CD4-positive, alpha-beta T cell treated with Interleukin-4 for 1 hour (primary cell): Measurements from ENCODE around the gene GCSAML.
"Not testable (repeated sequence)": the region's sequence is repeated elsewhere in the genome, so short reads cannot be mapped to it uniquely, and the experiment has no call there.

Source experiments
- DNase-seq, 2 donors: peaks; one replicate each; pipeline ENCODE4 v3.0.0-alpha.2; 2020 to 2022

Gene GCSAML

DNA sequence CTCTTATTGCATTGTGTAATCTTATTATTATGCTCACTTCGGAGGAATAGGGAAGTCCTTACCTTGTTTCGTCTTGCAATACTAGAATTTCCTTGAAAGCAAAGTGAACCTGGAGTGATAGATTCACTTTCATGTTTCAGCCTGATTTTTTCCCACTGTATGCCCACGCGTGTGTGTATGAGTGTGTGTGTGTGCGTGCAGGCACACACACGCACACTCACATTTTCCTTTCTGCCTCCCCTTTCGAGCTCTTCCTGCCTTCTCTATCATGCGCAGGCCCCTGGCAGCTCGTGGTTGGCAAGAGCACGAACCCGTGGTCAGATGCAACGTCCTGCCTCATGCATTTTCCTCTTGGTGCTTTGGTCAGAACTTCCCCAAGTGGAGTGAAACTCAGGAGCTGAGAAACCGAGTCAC, at the start of gene GCSAML:
GCSAML (plus strand) TSS at position 366 of the 414 bp plus-strand sequence. CDS start 58 bp downstream, outside the sequence.
- no peak for DNase-seq

DNA sequence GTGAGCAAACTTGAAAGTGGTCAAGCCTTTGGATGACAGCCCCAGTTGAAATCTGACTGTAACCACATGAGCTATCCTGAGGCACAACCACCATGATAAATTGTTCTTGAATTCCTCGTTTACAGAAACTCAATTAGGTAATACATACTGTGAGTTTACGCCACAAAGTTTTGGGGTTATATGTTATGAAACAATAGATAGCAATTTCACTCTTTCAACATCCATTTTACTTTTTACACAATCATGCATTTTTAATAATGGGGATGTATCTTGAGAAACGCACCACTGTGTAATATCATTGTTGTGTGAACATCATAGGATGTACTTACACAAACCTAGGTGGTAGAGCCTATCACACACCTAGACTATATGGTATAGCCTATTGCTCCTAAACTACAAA, 48.1 kb upstream of the GCSAML start:
- DNase-seq: no peak

DNA sequence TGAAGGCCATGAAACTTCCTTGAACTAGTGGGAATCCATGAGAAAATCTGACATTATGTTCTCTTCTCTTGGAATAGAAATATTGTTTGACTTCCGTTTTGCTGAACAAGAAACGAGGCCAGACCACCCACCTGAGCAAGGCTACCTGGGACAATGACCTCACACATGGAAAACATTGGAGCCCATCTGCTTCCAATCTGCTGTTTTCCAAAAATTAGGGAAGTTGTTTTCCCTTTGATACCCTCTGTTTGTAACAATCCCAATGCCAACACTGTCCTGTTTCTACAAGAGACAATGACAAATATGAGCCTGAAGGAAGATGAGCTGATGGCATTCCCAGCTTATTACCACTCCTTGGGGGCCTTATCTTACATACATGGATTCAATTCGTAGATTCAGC, 42.1 kb upstream of the GCSAML start:
- DNase-seq: no peak

DNA sequence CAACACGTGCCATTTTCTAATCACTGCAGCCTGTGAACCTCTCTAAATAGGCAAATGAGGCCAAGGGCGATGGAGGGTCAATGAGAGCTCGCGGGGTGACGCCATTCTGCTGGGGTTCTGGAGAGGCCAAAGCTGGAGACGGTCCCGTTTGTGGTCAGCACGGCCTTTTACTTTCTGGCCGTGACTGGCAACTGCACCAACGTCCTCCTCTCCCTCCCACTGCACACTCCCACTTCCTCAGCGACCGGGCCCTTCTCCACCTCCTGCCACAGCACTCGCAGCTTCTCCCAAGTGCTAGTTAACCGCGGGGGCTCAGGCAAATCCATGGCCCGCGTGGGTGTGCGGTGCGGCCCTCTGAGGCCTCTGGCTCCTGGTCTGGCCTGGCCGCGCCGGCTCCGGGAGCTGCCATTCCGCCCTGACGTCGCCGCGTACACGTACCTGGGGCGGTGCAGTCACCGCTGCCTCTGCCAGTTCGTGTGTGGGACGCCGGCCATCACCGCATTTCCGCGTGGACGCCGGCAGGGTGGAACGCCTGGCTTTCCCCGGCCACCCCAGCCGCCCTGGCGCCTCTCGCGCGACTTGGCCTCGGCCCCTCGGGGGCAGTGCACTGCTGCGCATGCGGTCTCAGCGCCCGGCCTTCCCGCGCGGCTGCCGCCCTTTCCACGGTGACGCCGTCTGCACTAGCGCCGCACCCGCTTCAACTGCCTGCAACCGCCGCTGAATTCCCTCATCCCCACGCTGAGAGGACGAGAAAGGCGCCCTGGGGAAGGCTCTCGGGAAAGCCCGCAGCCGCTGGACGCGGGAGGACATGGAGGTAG, 30.9 kb upstream of the GCSAML start:
- DNase-seq: peak in 1 of 2 donors; percentile 28

DNA sequence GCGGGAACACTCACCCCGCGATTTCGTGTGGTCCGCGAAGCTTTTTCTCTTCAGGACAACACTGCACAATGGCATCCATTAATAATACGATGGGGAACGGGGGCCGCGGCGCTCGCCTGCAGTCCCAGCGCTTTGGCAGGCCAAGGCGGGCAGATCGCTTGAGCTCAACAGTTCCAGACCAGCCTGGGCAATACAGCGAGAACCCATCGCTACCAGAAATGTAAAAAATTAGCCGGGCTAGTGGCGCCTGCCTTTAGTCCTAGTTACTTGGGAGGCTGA, 30.4 kb upstream of the GCSAML start:
- no peak for DNase-seq

DNA sequence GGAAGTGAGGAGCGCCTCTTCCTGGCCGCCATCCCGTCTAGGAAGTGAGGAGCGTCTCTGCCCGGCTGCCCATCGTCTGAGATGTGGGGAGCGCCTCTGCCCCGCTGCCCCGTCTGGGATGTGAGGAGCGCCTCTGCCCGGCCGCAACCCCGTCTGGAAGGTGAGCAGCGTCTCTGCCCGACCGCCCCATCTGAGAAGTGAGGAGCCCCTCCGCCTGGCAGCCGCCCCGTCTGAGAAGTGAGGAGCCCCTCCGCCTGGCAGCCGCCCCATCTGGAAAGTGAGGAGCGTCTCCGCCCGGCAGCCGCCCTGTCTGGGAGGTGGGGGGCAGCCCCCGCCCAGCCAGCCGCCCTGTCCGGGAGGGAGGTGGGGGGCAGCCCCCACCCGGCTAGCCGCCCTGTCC, 27.0 kb upstream of the GCSAML start:
- not testable (repeated sequence) for DNase-seq

DNA sequence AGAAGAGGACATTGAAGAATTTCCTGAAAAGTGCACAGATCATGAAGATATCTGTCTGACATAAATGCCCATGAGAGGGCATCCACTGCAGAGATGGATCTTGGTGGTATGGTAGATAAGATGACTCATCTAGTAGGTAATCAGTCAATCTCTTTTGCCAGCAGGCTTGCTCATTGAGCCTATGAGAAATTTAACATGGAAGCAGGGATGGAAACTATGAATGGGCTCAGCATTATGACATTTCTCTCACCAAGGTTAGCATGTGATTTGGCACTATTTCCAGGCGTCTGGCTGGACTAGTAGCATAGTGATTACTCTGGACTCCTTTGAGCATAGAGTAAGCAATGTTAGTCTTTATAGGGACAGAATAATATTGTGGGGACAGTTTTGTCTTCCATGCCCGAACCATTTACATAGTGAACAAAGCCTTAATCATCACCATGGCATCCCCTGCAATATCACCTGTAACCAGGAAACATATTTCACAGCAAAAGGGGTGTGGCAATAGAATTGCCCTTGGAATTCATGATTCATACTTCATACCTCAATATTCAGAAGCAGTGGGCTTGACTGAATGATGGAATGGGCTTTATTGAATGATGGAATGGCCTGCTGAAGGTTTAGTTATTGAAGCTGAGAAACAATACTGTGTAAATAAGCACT, 20.0 kb upstream of the GCSAML start:
- no peak for DNase-seq

DNA sequence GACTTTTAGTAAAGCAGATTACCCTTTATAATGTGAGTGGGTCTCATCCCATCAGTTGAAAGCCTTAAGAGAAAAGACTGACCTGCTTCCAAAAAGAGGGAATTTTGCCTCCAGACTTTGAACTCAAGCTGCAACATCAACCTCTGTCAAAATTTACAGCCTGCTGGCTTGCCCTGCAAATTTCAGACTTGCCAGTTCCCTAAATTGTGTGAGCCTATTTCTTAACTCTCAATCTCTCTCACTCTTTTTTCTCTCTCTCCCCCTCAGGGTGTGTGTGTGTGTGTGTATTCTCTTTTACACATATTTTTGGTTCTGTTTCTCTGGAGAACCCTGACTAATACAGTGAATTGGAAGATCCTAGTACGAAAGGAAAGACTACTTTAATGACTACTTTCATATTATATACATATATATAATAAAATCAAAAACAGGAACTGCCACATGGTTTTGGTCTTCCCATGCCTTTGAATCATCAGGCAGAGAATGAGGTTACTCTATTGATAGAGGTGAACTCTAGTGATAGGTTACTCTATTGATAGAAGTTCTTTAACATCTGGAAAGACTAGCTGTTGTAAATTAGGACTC, 19.1 kb upstream of the GCSAML start:
- no peak for DNase-seq

DNA sequence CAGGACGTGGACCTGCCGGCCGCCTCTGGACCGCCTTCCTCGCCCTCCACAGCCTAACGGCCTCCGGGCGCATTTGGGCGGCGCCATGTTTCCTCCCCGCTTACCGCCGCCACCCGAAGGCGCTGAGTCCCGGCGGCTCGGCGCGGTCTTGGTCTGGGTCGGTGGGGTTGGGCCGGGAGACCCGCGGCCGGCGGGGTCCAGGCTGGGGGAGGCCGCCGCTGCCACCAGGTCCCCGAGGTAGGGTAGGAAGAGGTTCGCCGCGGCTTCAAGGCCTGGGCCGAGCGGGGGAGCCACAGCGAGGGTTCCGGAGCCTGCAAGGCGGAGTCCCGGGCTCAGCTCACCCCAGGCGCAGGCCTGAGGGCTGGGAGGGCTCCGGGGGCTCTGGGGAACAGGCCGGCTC, 18.1 kb upstream of the GCSAML start:
- DNase-seq: no peak

DNA sequence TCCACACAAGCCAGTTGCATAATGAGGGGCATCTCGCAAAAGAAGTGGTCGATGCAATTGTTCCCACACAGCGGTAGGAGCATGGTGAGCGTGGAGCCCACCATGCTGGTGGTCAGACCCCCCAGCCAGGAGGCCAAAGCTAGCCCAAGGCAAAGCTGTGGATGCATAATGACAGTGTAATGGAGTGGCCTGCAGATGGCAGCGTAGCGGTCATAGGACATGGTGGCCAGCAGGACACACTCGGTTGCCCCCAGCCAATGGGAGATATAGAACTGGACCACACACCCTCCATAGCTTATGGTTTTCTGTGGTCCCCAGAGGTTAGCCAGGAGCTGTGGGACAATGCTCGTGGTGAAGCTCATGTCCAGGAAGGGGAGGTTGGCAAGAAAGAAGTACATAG, 17.0 kb upstream of the GCSAML start:
- no peak for DNase-seq

DNA sequence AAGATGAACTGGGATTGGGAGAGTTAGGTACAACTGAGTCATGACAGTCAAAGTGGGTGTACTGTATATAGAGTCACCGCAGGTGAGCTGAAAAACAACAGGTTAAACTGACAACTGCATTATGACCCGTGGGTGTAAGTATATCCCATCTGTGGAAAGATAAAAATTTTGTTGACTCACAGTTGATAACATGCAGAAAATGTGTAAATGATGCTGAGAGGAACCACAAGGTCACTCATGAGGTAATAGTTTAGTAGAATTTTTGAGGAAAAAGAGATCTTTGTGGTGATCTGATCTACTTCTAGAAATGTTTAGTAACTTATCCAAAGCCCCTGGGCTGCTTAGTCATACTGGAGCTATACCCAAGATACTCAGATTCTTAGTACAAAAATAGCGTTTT, 13.5 kb upstream of the GCSAML start:
- no peak for DNase-seq

DNA sequence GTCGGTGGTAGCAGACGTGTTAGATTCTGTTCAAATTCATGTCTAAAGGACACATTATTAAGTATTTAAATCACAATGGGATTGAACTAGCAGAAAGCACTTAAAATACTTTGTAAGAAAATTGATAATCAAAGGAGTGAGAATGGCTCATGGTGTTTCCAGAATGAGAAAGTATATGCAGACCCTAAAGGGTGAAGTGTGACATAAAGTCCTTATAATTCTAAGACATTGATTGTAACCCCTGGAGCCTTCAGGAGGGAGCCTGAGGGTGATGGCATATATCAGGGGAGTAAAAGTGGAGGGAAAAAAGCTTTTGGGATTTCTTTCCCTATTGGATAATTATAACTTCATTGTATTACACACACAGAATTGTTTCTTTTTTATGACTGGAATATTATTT, 12.6 kb upstream of the GCSAML start, which contains the start of gene OR2C3:
OR2C3 (minus strand) TSS at position 101 of the 400 bp plus-strand sequence. CDS start 3,929 bp downstream, outside the sequence.
- no peak for DNase-seq

DNA sequence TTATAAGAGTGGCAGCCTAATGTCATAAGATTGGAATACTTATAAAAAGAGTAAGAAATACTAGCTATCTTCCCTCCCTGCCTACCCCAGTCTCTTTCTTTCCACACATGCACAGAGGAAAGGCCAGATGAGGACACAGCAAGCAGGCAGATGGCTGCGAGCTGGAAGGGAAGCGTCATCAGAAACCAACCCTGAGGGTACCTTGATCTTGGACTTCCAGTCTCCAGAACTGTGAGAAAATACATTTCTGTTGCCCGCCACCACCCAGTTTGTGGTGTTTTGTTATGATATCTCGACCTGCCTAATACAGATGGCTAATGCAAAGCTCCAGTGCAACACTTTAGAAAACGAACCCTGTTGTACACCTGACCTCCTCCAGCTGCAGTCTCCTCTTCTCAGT, 10.4 kb upstream of the GCSAML start:
- DNase-seq: no peak

DNA sequence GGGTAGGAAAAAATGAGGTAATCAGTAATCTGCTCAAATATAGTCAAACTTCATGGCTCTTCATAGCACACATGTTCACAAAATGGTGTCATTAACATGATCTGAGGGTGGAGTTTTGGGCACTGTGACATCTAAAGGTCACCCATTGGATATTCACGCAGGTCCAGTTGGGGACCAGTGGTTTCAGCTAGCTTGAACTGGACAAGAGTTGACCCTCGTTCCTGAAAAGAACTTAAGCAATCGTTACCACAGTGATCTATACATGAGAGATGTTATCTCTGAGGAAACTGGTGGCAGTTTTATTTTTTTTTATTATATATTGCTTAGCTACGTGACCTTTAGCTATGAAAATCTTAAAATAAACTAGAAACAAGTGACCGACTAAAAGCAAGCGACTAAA, 9.7 kb upstream of the GCSAML start:
- no peak for DNase-seq

DNA sequence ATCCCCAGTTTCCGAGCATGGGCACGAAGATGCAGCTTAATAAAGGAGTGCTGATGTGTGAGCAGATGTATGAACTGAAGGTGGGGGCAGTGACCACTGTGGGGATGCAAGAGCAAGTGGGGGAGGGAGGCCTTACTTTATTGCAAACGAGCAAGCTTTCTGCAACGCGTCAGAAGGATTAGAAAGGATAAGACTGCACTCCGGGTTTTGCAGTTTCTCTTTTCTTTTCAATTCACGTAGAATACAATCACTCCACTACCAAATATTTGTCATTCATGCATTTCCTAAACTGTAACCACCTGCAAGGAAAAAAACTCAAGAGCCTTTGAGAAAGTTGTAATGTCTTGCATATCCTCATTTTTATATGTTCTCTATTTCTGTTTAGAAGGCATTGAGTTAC, 8.4 kb upstream of the GCSAML start:
- no peak for DNase-seq

DNA sequence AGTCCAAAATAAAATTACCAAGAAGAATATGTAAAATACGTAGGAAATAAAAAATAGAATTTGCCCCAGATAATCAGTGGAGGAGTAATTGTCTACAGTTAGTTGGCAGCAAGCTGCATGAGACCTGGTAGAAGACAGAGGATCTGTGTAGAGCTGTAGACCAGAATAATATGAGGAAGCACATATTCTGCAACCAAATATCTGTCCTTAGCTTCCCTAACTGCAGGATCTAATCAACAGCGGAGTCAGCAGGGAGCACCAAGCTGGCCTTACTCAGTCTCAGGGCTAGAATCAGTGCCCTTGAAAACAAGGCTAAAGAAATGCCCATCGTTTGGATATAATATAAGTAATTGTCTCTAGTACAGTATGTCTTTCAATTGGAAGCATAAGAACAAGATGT, 6.1 kb upstream of the GCSAML start:
- no peak for DNase-seq

DNA sequence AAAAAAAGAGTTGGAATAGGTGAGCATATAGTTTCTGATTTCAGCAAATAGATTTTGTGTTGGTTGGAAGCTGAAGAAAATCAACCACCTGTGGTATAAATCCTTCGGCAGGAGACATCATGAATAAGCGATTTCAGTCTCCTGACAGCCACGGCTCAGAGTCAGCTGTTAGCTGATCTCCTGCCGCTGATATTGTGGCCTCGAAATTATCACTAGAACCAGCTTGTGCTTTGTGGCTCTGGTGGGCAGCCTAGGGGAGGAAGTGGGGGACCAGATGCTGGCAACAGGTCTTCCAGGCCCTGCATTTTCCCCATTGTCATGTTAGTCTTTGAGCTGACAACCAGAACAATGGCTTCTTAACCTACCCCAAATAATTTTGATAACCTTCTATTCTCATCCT, 842 bp upstream of the GCSAML start:
- peak in 1 of 2 donors; percentile 33 for DNase-seq

DNA sequence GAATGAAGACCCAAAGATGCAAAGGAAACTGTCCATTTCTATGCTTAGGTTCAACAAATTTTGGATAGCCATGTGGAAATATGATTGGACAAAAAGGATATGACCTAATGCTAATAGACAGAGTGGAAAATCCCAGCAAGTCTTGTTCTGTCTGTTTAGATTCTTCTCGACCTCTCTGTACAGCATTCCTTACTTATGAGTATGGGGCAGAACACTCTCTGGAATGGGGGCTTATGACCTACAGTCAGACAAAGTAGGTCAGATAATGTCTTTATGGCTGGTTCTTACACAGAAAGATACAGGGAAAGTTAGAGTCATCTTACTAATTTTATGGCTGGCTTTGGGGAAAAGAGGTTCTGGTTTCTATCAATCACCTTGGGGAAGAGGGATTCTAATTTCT, 2.8 kb downstream of the GCSAML start:
- DNase-seq: no peak

DNA sequence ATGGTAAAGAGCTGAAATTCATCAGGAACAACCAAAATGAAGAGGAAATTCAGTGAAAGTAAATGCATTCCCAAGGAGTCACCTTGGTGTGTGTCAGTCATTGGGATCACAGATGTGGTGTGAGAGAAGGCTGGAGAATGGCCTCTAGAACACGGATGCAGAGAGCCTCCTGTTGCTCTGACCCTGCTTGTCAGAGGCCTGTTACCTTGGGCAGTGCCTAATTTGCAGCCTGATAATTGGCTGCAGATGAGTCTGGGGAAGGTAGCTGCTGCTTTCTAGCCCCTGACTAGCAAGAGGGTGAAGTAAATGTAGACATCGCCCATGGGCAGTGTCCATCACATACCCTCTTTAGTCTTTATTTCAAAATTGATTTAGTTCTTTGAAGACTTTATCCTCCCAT, 3.3 kb downstream of the GCSAML start:
- no peak for DNase-seq

DNA sequence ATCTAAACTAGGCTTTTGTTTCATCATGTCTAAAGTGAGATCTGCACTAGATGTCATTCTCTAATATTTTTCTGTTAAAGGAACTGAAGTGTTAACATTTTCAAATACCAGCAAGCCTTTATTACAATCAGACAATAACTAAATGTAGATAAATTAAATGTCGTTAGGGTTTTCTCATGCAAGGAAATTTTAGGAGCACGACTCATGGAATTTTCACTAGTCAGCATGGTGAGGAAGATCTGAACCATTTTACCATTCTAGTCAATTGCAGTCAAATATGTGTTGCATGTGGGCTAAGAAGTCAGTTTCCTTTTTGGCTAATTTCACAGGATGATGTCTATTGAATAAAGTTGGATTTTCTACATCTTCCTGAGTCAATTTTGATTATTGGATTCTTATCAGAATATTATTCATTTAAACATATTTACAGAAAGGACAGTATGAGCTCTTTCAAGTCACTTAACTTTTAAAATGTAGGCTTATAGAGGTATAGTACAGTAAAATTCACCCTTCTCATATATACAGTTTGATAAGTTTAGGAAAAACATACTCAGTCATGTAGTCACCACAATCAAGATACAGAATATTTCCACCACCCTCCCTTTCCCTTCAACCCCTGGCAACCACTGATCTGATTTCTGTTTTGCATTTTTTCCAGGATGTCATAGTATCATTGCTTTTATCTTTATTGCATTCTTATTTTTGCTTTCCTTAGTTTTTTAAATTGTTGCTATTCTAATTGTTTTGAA, 9.2 kb downstream of the GCSAML start:
- no peak for DNase-seq

DNA sequence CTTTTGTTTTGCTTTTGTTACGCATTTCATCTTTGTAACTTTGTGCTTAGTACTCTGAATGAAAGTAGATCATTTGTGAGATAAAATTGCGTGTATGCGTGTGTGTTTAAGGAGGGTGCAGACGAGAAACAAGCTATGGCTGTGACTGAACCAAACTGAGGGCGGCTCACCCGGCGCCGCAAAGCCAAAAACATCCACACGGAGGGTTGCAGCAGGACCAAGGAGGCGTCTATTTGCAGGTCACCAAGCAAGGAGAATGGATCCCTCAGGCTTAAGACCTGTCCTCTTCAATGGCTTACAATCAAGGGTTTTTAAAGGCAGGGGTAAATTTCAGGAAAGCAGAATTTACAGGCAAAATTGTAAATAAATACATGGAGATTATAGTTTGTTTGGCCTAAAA, 12.8 kb downstream of the GCSAML start:
- DNase-seq: no peak

DNA sequence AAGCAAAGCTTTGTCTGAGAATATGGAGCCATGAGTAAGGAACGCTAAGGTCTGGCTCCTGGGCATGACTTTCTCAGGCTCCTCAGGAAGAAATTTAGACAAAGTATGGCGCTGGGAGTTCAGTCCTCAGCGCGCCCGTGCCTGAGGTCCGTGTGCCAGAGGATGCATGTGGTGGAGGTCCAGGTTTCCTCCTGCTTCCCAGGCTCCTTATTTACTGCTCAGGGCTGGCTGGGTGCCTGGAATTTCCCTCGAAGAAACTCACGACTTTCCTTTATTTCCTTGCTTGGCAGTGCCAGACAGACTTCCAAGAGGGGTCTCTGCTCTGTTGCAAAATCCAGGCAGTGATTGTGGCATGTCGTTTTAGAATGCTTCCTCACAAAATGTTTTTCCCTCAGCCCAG, 13.3 kb downstream of the GCSAML start:
- no peak for DNase-seq

DNA sequence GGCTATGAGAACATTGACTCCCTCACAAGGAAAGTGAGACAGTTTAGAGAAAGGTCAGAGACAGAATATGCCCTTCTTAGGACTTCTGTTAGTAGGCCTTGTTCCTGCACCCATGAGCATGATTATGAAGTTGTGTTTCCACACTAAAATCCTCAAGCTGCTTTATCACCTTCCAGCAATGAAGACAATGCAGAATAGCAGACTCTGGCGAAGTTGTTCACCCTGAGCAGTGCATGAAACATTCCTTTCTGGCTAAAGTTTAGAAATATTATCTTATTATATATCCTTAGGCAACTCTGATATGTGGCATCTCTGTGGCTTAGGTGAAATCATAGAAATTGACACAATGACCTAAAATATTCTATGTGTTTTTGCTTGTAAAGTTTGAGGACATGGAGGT, 25.3 kb downstream of the GCSAML start:
- no peak for DNase-seq

DNA sequence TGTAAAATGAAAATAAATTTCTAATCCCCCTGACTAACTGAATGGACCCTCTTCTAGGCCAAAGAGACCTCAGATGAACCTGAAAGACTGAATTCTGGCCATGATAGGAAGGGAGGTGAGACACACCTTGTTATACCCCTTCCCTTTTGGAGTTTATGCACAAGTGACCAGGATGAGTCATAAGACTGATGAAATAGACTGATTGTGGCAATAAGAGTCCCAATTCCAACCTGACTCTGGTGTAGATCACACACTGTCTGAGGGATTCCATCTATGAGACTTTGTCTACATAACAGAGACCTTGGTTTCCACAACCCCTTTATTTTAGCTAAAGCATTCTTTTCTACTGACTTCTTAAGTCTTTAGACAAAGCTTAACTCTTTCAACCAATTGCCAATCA, 25.7 kb downstream of the GCSAML start:
- no peak for DNase-seq
